ENCODE results near the gene WWOX.

DNA sequence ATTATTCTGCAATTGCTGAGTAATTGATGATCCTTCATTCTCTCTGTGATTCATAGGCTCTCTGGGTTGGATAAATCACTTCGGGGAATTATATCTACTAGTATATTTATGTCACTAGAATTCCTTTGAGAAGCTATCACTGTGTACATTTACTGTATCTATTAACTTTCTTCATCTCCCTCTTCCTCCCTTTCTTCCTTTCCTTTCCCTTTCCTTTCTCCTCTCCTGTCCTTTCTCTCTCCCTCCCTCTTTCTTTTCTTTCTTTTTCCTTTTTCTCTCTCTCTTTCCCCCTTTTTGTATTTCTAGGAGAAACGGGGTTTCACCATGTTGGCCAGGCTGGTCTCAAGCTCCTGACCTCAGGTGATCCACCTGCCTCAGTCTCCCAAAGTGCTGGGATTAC, 711.8 kb downstream of the WWOX start:
- TF ChIP-seq CSDC2 (CRISPR knock-in tag; IDR thresholded peaks at IDR 0.05) (no peak), ZC3H10 (CRISPR knock-in tag; IDR thresholded peaks at IDR 0.05) (no peak), TCF4 (CRISPR knock-in tag; IDR thresholded peaks at IDR 0.05; ENCODE audit: borderline replicate concordance) (no peak), ZFP30 (CRISPR knock-in tag; IDR thresholded peaks at IDR 0.05) (no peak), ZNF565 (CRISPR knock-in tag; conservative IDR thresholded peaks at IDR 0.05; ENCODE audit: low read depth) (no peak), TOX (CRISPR knock-in tag; IDR thresholded peaks at IDR 0.05; ENCODE audit: borderline replicate concordance) (no peak), RARB (CRISPR knock-in tag; IDR thresholded peaks at IDR 0.05) (no peak), GLIS3 (CRISPR knock-in tag; IDR thresholded peaks at IDR 0.05) (no peak), ZFP3 (CRISPR knock-in tag; IDR thresholded peaks at IDR 0.05) (no peak), ESRRG (CRISPR knock-in tag; IDR thresholded peaks at IDR 0.05) (no peak), PPARA (CRISPR knock-in tag; IDR thresholded peaks at IDR 0.05; ENCODE audit: borderline replicate concordance) (no peak)
- TF ChIP-seq, protein P1, sequence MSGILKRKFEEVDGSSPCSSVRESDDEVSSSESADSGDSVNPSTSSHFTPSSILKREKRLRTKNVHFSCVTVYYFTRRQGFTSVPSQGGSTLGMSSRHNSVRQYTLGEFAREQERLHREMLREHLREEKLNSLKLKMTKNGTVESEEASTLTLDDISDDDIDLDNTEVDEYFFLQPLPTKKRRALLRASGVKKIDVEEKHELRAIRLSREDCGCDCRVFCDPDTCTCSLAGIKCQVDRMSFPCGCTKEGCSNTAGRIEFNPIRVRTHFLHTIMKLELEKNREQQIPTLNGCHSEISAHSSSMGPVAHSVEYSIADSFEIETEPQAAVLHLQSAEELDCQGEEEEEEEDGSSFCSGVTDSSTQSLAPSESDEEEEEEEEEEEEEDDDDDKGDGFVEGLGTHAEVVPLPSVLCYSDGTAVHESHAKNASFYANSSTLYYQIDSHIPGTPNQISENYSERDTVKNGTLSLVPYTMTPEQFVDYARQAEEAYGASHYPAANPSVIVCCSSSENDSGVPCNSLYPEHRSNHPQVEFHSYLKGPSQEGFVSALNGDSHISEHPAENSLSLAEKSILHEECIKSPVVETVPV (CRISPR knock-in tag; IDR thresholded peaks at IDR 0.05) = no peak
- TF ChIP-seq, protein P2, sequence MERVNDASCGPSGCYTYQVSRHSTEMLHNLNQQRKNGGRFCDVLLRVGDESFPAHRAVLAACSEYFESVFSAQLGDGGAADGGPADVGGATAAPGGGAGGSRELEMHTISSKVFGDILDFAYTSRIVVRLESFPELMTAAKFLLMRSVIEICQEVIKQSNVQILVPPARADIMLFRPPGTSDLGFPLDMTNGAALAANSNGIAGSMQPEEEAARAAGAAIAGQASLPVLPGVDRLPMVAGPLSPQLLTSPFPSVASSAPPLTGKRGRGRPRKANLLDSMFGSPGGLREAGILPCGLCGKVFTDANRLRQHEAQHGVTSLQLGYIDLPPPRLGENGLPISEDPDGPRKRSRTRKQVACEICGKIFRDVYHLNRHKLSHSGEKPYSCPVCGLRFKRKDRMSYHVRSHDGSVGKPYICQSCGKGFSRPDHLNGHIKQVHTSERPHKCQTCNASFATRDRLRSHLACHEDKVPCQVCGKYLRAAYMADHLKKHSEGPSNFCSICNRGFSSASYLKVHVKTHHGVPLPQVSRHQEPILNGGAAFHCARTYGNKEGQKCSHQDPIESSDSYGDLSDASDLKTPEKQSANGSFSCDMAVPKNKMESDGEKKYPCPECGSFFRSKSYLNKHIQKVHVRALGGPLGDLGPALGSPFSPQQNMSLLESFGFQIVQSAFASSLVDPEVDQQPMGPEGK (CRISPR knock-in tag; IDR thresholded peaks at IDR 0.05; ENCODE audit: borderline replicate concordance) = no peak

Measured in SK-N-SH treated with all-trans-retinoic acid at 6 μM for 48 hours (cell line).